Gastrocnemius medialis (tissue), 4 donors: Measurements from ENCODE around the gene SLC39A11.

ENCODE experiments used
- CTCF ChIP-seq, 5 experiments: fragments of 450-650 bp in 3 of 5; fragments of 200-600 bp in 2 of 5; sonication (generic) in 2 of 5; IDR thresholded peaks in 4 of 5; conservative IDR thresholded peaks in 1 of 5; 1 replicate in 4 of 5; 2 replicates in 1 of 5; pipeline ENCODE4 v1.5.1; 2016 to 2019; ENCODE audit warnings: antibody characterized with exemption in 5 of 5, mild to moderate bottlenecking in 3 of 5, moderate library complexity in 3 of 5
- POLR2A ChIP-seq, 2 donors: fragments of 450-650 bp; IDR thresholded peaks; one replicate each; pipeline ENCODE4 v1.6.1; 2017; ENCODE audit warnings: antibody characterized with exemption in 2 of 2, mild to moderate bottlenecking in 2 of 2, moderate library complexity in 2 of 2

GRCh38 chr17:72989074-72989610 is 103.3 kb downstream of the SLC39A11 start:
- TF ChIP-seq CTCF (IDR thresholded peaks at IDR 0.05 in 4 of 5, conservative IDR thresholded peaks at IDR 0.05 in 1 of 5): no peak
- TF ChIP-seq POLR2A (IDR thresholded peaks at IDR 0.05): no peak
